Parathyroid adenoma (tissue), 2 donors: ENCODE measurements around the gene ITGB5.

Source experiments
- H2AFZ ChIP-seq: fragments of 300-600 bp; sonication (generic); one replicate; pipeline ENCODE4 v1.7.0; 2017; ENCODE audit warnings: antibody characterized with exemption, mild to moderate bottlenecking
- H3K27ac ChIP-seq: fragments of 300-600 bp; sonication (generic); one replicate; pipeline ENCODE4 v1.7.0; 2017
- H3K27me3 ChIP-seq: fragments of 300-600 bp; sonication (generic); one replicate; pipeline ENCODE4 v1.7.0; 2017; ENCODE audit warnings: low read length; ENCODE audit not compliant: control insufficient read depth, insufficient read depth
- H3K36me3 ChIP-seq: fragments of 300-600 bp; sonication (generic); one replicate; pipeline ENCODE4 v1.7.0; 2017; ENCODE audit warnings: low read length; ENCODE audit not compliant: control insufficient read depth, insufficient read depth
- H3K4me1 ChIP-seq: fragments of 300-600 bp; sonication (generic); one replicate; pipeline ENCODE4 v1.7.0; 2017; ENCODE audit warnings: control low read depth
- H3K4me2 ChIP-seq: fragments of 300-600 bp; sonication (generic); one replicate; pipeline ENCODE4 v1.7.0; 2017; ENCODE audit warnings: low read length
- H3K4me3 ChIP-seq: fragments of 300-600 bp; sonication (generic); one replicate; pipeline ENCODE4 v1.7.0; 2017; ENCODE audit warnings: low read depth, low read length
- H3K79me2 ChIP-seq: fragments of 300-600 bp; sonication (generic); one replicate; pipeline ENCODE4 v1.7.0; 2017; ENCODE audit warnings: control low read depth
- H3K9ac ChIP-seq: fragments of 300-600 bp; sonication (generic); one replicate; pipeline ENCODE4 v1.7.0; 2017; ENCODE audit warnings: mild to moderate bottlenecking
- H3K9me3 ChIP-seq: fragments of 300-600 bp; sonication (generic); one replicate; pipeline ENCODE4 v1.7.0; 2017; ENCODE audit warnings: low read length; ENCODE audit not compliant: control insufficient read depth
- CTCF ChIP-seq: fragments of 300-600 bp; sonication (generic); IDR thresholded peaks from one replicate; pipeline ENCODE4 v1.7.0; 2017; ENCODE audit warnings: antibody characterized with exemption, mild to moderate bottlenecking
- donor health status: primary hyperparathyroidism.

ITGB5 gene

DNA sequence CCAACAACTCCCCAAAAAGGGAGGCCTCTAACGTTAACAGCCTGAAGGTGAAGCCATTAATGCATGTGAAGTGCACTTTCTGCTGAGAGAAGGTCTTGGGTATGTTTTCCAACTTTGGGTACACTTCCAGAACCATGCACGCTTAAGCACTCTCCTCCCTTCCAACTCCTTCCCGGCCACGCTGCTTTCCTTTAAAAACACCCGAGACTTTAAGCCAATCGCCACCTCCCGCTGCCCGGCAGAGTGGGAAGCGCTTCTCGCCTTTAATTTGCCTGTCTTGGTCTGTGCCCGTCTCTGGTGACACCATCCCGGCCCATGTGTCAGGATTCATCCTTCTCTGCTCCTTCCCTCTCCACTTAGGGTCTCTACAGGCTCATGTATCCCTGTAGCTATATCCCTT is 35.3 kb downstream of the ITGB5 start:
- H3K27ac ChIP-seq, result no peak overlapping the region
- H3K4me1 ChIP-seq, result no peaks in the 10 kb centered on the region
- H3K4me2 ChIP-seq, result no peak overlapping the region
- no peak overlapping the region for H2AFZ ChIP-seq
- no peak for TF ChIP-seq CTCF
- H3K79me2 ChIP-seq, result no peaks in the 10 kb centered on the region
- no peaks in the 10 kb centered on the region for H3K27me3 ChIP-seq
- H3K9ac ChIP-seq, result no peak overlapping the region
- H3K9me3 ChIP-seq, result no peaks in the 10 kb centered on the region
- no peaks in the 10 kb centered on the region for H3K36me3 ChIP-seq
- H3K4me3 ChIP-seq, result no peak overlapping the region

- Histone ChIP-seq H2AFZ (no peak overlapping the region), H3K9ac (no peak overlapping the region), H3K27ac (no peak overlapping the region), H3K27me3 (no peaks in the 10 kb centered on the region), H3K4me3 (no peak overlapping the region), H3K79me2 (no peaks in the 10 kb centered on the region), H3K9me3 (no peaks in the 10 kb centered on the region), H3K4me2 (no peak overlapping the region), H3K4me1 (no peaks in the 10 kb centered on the region), H3K36me3 (no peaks in the 10 kb centered on the region)
- TF ChIP-seq CTCF, result no peak
Measured at GRCh38 chr3:124851136-124851535, 36.0 kb downstream of the ITGB5 start.

GRCh38 chr3:124850633-124851032 is 36.5 kb downstream of the ITGB5 start:
- H3K27me3 ChIP-seq, result no peaks in the 10 kb centered on the region
- H3K4me2 ChIP-seq, result no peak overlapping the region
- H3K27ac ChIP-seq, result no peak overlapping the region
- no peak overlapping the region for H3K4me3 ChIP-seq
- H3K36me3 ChIP-seq, result no peaks in the 10 kb centered on the region
- H2AFZ ChIP-seq, result no peak overlapping the region
- H3K9me3 ChIP-seq, result no peaks in the 10 kb centered on the region
- H3K9ac ChIP-seq, result no peak overlapping the region
- no peak for TF ChIP-seq CTCF
- H3K4me1 ChIP-seq, result no peaks in the 10 kb centered on the region
- no peaks in the 10 kb centered on the region for H3K79me2 ChIP-seq

DNA sequence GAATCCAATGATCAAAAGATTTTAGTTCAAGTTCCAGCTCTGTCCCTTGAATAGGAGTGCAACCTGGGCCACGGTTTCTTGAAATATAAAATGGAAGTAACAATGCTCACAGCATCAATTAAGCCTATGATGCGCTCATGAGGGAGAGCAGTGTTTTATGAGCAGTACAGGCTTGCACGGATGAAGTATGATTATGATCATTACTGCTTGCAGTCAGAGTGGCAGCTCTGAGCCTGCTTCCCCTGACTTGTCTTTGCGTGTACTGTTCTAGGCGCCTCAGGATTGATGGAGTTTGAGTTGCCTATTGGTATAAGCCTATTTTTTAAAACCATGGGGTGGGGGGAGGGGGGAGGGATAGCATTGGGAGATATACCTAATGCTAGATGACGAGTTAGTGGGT is 37.0 kb downstream of the ITGB5 start:
- H3K4me1 ChIP-seq, result no peaks in the 10 kb centered on the region
- H3K4me3 ChIP-seq, result no peak overlapping the region
- H3K4me2 ChIP-seq, result no peak overlapping the region
- no peaks in the 10 kb centered on the region for H3K27me3 ChIP-seq
- no peak for TF ChIP-seq CTCF
- no peak overlapping the region for H2AFZ ChIP-seq
- no peaks in the 10 kb centered on the region for H3K36me3 ChIP-seq
- H3K79me2 ChIP-seq, result no peaks in the 10 kb centered on the region
- no peak overlapping the region for H3K27ac ChIP-seq
- no peak overlapping the region for H3K9ac ChIP-seq
- H3K9me3 ChIP-seq, result no peaks in the 10 kb centered on the region

- H3K27me3 ChIP-seq, result no peaks in the 10 kb centered on the region
Measured at GRCh38 chr3:124848300-124848699, 38.9 kb downstream of the ITGB5 start.

More at GRCh38 chr3:124848300-124848699, 38.9 kb downstream of the ITGB5 start:
- H2AFZ ChIP-seq, result no peak overlapping the region
- H3K79me2 ChIP-seq, result no peaks in the 10 kb centered on the region
- no peaks in the 10 kb centered on the region for H3K36me3 ChIP-seq
- H3K9ac ChIP-seq, result no peak overlapping the region
- TF ChIP-seq CTCF, result no peak
- no peak overlapping the region for H3K4me3 ChIP-seq
- H3K9me3 ChIP-seq, result no peaks in the 10 kb centered on the region
- H3K4me1 ChIP-seq, result no peaks in the 10 kb centered on the region
- H3K27ac ChIP-seq, result no peak overlapping the region
- no peak overlapping the region for H3K4me2 ChIP-seq
